Measurements from ENCODE around the gene PBX1.
"Not testable (repeated sequence)": the region's sequence is repeated elsewhere in the genome, so short reads cannot be mapped to it uniquely, and the experiment has no call there.

The PBX1 gene

GRCh38 chr1:164643018-164643417, 84.0 kb downstream of the PBX1 start:
- no peak for DNase-seq (ENCODE audit: low spot score)

GRCh38 chr1:164644268-164644667, 85.3 kb downstream of the PBX1 start:
- DNase-seq (ENCODE audit: low spot score) = no peak

- no peak for DNase-seq (ENCODE audit: low spot score)
Observed at GRCh38 chr1:164644774-164645644, 86.0 kb downstream of the PBX1 start.

GRCh38 chr1:164645921-164646320, 86.9 kb downstream of the PBX1 start:
- DNase-seq (ENCODE audit: low spot score) = no peak

- DNase-seq (ENCODE audit: low spot score) = no peak
Observed at GRCh38 chr1:164647211-164647610, 88.2 kb downstream of the PBX1 start.

- no peak for DNase-seq (ENCODE audit: low spot score)
Observed at GRCh38 chr1:164648636-164649035, 89.7 kb downstream of the PBX1 start.

- DNase-seq (ENCODE audit: low spot score) = no peak
Observed at GRCh38 chr1:164649146-164649545, 90.2 kb downstream of the PBX1 start.

GRCh38 chr1:164650531-164650930, 91.5 kb downstream of the PBX1 start:
- no peak for DNase-seq (ENCODE audit: low spot score)

GRCh38 chr1:164651351-164651951, 92.5 kb downstream of the PBX1 start:
- no peak for DNase-seq (ENCODE audit: low spot score)

GRCh38 chr1:164652969-164653368, 94.0 kb downstream of the PBX1 start:
- DNase-seq (ENCODE audit: low spot score) = not testable (repeated sequence)

GRCh38 chr1:164653705-164654104, 94.7 kb downstream of the PBX1 start:
- DNase-seq (ENCODE audit: low spot score) = no peak

GRCh38 chr1:164654200-164654599, 95.2 kb downstream of the PBX1 start:
- no peak for DNase-seq (ENCODE audit: low spot score)

- DNase-seq (ENCODE audit: low spot score) = no peak
Observed at GRCh38 chr1:164658864-164659263, 99.9 kb downstream of the PBX1 start.

GRCh38 chr1:164659621-164660411, 100.8 kb downstream of the PBX1 start:
- DNase-seq (ENCODE audit: low spot score) = no peak

GRCh38 chr1:164660412-164660772, 101.4 kb downstream of the PBX1 start:
- no peak for DNase-seq (ENCODE audit: low spot score)

GRCh38 chr1:164660775-164661174, 101.8 kb downstream of the PBX1 start:
- DNase-seq (ENCODE audit: low spot score) = no peak

GRCh38 chr1:164662462-164662861, 103.5 kb downstream of the PBX1 start:
- no peak for DNase-seq (ENCODE audit: low spot score)

GRCh38 chr1:164662955-164663354, 104.0 kb downstream of the PBX1 start:
- no peak for DNase-seq (ENCODE audit: low spot score)

- no peak for DNase-seq (ENCODE audit: low spot score)
Observed at GRCh38 chr1:164664127-164664526, 105.1 kb downstream of the PBX1 start.

- DNase-seq (ENCODE audit: low spot score) = no peak
Observed at GRCh38 chr1:164667001-164667400, 108.0 kb downstream of the PBX1 start.

GRCh38 chr1:164667600-164667999, 108.6 kb downstream of the PBX1 start:
- DNase-seq (ENCODE audit: low spot score) = no peak

- no peak for DNase-seq (ENCODE audit: low spot score)
Observed at GRCh38 chr1:164668491-164669400, 109.8 kb downstream of the PBX1 start.
